ENCODE results near the gene SUGP1.

DNA sequence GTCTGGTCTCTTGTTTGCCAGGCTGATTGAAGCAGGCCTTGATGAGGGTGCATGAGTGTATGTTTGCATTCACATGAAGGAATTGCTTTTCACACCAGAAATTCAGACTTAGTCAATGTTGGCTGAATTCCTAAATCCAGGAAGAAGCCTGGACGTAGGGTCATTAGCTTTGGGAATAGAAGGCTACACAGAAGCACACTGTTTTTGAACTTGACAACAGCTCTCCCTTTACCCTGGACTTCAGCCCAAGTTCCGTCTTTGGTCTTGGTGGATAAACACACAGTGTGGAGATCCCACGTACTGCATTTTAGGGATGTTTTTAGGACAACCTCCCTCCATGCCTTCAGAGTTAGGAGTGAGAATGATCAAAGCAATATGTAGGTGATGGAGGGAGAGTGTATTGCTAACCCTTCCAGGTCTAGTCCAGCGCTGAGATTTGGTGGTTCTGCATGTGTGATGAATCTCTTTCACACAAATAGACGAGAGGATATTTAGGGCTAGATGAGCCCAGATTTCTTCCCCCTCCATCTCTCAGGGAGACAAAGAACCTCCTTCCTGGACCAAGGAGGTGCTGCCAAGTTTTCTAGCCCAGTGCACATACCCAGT, 70.0 kb downstream of the SUGP1 start:
- TF ChIP-seq, protein P1, sequence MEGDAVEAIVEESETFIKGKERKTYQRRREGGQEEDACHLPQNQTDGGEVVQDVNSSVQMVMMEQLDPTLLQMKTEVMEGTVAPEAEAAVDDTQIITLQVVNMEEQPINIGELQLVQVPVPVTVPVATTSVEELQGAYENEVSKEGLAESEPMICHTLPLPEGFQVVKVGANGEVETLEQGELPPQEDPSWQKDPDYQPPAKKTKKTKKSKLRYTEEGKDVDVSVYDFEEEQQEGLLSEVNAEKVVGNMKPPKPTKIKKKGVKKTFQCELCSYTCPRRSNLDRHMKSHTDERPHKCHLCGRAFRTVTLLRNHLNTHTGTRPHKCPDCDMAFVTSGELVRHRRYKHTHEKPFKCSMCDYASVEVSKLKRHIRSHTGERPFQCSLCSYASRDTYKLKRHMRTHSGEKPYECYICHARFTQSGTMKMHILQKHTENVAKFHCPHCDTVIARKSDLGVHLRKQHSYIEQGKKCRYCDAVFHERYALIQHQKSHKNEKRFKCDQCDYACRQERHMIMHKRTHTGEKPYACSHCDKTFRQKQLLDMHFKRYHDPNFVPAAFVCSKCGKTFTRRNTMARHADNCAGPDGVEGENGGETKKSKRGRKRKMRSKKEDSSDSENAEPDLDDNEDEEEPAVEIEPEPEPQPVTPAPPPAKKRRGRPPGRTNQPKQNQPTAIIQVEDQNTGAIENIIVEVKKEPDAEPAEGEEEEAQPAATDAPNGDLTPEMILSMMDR (IDR thresholded peaks at IDR 0.05): no peak
- TF ChIP-seq POLR2AphosphoS5 (IDR thresholded peaks at IDR 0.05): no peak
- no peak for TF ChIP-seq POLR2A (IDR thresholded peaks at IDR 0.05)
- no peak for TF ChIP-seq EP300 (IDR thresholded peaks at IDR 0.05)

Data from gastroesophageal sphincter (tissue), 3 donors.